NCI-H2227 (cell line): ENCODE measurements around the gene NMNAT2.
"Not testable (repeated sequence)": the region's sequence is repeated elsewhere in the genome, so short reads cannot be mapped to it uniquely, and the experiment has no call there.

Source experiments
- DNase-seq: peaks from one replicate; lab custom pipeline; 2025; ENCODE audit not compliant: unreplicated experiment; lab: John Stamatoyannopoulos, UW

NMNAT2 gene

DNA sequence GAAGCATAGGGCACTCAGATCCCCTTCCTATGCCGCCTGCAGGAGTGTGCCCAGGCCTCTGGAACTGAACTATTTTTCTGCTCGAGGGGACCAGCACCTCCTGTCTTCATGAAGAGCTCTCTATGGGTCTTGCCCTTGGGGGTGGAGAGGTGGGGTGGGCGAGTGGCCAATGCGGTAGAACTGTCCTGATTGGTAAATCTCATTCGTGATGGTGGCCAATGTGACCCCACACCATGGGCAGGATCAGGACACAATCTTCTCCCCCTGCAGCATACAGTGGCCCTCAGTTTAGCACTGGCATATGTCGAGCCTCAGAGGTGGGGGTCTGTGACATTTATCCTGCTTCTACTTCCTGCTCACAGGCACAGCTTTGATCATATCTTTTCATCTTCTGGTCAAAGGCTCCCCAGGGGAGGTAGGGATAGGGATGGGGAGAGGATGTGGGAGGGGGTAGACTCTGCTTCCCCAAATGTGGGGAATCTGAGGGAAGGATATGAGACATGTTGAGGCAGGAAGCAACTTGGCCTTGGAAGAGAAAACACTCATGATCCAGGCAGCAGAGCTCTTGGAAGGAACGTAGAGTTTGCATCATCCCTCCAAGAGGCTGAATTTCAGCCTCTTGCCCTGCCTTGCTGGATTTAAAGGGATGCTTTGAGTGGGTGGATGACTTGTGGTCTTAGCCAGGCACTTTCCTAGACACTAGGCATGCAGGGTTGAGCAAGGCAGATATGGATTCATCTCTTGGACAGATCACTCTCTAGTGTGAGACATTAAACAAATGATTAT, 150.3 kb downstream of the NMNAT2 start:
- no peak for DNase-seq

DNA sequence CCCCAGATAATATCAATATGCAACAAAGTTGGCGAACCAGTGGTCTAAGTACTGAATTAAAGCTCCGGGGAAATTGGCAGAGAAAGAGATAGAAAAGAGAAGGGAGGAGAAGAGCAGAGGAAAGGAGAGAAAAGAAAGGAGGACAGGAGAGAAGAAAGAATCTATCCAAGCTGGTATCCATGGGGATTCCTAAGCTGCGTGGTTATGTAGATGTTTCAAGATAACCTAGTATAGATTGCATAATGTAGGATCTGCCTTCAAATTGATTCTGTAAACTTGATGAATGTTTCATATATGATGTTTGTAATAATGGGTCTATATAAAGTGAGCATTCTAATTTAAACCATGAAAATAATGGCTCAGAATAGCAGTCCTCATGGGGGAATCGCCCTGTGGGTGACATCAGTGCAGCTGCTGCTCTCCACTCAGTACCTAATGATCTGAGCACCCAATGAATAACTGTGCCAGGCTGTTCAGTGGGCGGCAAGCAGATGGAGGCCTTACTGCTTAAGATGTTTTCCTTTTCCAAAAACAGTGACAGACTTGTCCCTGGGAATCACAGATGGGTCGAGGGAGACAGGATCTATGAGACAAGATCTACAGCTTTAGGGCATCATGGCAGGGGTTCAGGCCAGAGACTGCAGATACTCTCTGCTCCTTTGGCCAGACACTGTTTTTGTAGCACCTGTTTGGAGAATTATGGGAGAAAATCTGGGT, 154.1 kb downstream of the NMNAT2 start:
- DNase-seq: no peak

DNA sequence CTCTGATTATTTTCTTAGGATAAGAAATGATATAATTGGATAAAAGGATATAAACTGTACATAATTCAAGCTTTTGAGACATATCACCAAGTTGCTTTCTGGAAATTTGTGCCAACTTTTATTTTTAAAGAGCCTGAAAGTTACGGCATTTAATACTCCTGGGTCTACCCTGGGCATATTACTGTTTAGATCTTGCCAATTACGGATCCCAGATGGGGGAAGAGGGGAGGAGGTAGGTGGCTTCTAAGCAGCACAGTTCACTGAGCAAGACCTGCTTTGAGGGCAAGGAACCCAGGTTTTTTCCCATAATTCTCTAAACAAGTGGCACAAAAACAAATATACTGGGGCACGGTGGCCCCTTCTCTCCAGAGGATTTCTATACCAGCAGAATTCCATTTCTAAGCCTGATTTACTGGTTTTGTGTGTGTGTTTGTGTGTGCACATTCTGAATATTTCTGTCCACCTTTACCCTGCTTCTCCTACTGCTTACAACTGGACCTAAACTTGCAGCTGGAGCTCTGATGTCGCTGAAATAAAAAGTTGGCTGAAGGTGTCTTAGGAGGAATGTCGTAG, 155.5 kb downstream of the NMNAT2 start:
- DNase-seq: no peak

DNA sequence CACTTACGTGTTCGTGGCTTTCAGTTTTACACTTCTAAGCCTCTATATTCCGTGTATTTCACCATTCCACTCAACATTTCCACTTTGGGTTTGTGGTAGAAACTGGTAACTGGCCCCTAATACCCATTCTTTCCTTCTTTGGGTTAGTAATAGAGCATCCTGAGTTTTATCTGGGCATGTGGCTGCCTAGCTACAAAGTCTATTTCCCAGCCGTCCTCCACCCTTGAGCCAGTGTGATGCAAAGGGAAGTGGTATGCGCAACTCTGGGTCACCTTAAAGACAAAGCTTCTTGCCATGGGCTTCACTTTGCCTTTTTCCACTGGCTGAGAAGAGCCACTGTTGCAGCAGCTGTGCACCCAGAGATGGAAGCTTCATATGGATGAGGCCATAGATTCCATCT, 158.3 kb downstream of the NMNAT2 start:
- no peak for DNase-seq

DNA sequence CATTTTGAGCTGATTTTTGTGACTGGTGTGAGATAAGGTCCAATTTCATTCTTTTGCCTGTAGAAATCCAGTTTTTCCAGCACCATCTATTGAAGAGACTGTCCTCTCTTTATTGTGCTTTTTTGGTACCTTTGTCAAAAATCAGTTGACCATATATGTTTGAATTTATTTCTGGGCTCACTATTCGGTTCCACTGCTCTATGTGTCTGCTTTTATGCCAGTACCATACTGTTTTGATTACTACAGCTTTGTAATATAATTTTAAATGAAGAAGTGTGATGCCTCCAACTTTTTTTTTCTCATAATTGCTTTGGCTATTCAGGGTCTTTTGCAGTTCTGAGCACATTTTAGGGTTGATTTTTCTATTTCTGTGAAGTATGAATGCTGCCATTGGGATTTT, 163.1 kb downstream of the NMNAT2 start:
- no peak for DNase-seq

DNA sequence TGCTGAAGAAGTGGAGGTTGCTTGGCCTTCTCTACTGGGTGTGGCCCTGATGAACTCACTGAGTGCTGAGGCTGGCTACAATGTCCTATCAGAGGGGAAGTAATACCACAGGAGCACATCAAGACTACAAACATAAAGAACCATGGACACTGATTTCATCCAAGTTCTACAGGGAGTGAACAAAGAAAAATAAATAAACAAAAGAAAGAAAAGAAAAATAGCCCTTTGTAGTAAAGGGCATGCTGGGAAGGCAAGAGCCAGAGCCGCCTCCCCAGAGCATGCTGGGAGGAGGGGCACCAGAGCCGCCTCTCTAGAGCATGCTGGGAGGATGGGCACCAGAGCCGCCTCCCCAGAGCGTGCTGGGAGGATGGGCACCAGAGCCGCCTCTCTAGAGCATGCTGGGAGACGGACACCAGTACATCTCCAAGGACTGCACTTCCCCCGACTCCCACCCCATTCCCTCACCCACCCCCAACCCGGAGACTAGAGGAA, 166.2 kb downstream of the NMNAT2 start:
- DNase-seq: no peak

DNA sequence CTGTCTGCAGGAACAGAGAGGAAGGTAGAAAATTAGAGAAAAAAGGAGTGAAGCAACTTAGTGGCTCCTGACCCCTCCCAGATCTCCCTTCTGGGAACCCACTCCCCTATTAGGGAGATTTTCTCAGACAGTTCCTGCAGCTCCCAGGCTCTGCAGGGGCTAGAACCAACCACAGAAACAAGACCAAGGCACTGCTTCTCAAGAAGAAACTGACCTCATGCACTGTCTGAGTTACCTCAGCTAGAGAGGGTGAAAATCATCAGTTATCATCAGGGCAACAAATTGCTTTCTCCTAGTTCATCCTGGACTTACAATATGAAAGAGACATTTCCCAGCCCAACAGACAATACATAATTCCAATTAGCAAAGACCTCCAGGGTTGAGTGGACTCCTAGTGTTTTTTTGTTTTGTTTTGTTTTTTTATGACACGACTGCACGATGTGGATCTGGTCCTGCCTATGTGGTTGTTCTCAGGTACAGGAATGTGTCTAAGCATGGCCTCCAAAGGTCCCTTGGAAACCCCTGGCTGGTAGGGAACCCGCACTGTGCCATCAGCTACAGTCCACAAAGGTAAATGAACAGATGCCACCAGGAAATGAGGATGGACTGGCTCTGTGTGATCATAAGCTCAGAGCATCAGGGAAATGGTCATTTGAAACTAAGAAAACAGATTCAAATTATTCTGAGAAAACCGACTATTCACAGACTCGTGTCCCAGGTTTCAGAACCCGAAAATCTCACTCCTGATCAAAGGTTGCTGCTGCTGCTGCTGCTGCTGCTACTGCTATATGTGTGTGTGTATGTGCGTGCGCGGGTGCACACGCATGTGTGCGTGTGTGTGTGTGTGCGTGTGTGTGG, 166.8 kb downstream of the NMNAT2 start:
- no peak for DNase-seq

DNA sequence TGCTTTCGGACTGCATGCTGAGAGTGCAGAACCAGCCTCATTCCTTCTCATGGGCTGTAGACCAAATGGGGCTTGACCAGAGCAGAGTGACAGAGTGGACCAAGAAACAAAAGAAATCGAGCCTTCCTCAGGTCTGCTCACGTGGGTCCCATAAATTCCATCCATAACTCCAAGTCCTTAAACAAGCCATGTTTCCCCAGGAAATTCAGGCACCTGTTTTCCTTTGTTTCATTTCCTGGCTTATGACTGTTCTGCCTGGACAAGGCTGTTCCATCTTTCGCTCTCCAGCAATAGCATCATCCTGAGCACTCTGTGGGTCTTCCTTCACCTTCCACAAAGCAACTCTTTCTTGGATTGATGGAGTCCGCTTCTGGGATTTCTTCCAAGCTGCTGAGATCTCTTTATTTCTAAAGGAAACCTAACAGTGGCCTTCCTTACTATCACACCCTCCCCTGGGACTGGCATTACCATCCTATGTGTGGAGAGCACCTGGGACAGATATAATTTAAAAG, 168.2 kb downstream of the NMNAT2 start:
- DNase-seq: no peak

DNA sequence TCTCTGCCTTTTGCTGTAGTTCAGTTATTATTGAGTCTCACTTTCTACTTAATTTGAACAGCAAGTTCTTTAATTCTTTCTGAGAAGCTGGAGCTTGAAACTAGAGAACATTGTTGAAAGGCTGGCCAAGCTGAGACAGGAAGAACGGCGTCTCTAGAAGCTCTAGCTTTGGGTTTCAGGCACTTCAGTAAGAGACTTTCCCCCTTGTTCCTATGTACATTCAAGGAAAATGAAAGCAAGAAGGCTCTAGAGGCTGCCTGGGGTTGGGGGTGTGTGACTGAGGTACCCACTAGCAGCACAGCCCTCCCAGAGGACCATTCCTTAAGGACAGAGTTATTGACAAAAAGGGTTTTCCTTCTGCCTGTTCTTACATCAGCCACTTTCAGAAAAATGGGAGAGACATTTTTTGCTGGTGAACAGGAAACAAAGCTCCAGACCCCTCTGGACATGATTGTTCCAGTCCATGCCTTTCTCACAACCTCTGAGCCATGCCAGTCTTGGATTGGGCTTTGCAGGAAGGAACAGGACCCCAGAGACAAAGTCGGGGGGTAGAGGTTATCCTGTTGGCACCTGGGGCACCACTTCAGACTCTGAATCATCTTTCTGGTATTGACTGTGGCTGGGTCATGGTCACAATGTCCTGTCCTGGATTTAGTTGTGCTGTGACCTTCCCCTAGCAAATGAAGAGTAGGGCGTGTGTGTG, 169.0 kb downstream of the NMNAT2 start:
- DNase-seq: no peak

DNA sequence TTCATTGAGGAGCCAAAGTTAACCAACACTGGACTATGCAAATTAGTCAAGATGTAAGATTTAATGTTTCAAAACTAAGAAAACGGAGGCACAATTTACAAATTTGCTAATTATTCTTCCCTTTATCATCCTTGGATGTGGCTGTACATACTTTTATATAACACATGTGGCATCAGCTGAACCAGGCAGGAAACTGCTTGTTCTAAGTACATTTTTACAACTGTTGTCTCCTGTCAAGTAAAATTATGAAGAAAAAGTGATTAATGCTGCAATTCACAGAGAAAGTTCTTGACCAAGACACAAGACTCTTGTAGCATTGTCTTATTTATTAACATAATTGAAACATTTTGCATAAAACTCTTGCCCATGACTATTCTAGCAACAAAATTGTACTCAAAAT, 170.2 kb downstream of the NMNAT2 start:
- DNase-seq: no peak

DNA sequence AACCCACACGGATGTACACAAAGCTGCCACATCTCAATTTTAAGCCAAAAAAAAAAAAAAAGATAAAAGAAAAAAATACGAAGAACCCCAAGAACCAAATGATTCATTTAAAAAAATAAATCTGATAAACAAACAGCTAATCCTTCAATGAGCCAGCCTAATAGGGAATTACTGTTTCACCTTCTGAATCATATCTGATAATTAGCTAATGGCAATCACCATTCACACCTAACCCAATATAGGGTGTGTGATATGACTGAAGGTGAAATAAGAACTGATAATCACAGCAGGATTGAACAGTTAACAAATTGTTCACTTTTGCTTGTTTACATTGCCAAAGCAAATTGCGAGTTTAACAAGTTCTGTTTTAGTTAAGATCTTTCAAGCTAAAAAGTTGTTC, 170.7 kb downstream of the NMNAT2 start:
- no peak for DNase-seq

DNA sequence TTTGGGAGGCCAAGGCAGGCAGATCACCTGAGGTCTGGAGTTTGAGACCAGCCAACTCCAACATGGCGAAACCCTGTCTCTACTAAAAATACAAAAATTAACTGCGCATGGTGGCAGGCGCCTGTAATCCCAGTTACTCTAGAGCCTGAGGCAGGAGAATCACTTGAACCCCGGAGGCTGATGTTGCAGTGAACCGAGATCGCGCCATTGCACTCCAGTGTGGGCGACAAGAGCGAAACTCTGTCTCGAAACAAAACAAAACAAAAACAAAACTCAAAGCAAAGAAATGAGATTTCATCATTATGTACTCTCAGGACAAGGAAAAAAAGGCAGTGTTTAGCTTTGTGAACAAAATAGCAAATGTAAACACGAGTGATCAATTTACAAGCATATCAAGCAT, 171.1 kb downstream of the NMNAT2 start:
- no peak for DNase-seq

DNA sequence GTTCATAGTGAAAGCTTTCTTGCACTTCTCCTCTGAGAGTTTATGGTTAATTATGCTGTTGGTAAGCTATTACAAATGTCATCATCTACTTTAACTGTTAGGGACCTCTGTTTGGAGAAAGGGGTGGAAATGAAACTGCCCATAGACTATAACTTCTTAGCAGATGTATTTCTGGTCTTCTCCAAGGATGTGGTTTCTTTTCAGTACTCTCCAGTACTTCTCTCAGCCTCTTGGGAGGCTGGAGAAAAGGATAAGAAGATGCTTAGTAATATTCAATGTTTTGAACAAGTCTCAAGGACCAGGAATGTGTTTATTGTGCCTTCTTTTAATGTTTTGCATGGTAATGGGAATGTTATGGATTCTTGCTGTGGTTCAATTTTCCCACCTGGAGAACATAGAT, 171.7 kb downstream of the NMNAT2 start:
- DNase-seq: no peak

DNA sequence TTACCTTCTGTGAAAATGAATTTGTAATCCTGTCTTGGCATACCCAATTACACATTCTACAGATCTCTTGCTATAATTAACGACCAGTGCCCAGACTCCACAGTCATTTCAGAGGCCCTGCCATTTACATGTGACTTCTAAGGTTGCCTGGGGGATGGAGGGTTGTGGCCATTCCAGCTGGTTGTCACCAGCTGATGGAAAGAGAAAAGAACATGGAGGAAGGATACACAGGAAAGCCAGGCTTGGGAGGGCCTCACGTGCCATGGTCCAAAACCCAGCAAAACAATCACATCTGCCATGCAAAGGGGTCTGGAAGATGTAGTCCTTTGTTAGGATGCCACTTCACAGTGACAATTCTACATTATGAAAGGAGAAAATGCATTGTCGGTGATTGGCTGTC, 172.8 kb downstream of the NMNAT2 start:
- DNase-seq: no peak

DNA sequence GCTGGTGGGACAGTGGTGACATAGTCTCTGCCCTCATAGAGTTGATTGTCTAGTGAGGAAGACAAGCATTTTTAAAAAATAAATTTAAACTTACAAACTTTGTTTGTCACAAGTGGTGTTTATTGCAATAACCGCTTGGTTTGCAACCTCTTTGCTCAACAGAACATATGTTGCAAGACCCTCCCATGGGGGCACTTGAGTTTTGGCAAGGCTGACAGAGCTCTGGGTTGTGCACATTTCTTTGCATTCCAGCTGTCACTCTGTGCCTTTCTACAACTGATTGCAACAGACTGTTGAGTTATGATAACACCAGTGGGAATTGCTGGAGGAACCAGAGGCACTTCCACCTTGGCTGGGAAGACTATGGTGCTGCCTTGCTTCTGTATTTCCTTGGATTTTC, 173.7 kb downstream of the NMNAT2 start:
- no peak for DNase-seq

DNA sequence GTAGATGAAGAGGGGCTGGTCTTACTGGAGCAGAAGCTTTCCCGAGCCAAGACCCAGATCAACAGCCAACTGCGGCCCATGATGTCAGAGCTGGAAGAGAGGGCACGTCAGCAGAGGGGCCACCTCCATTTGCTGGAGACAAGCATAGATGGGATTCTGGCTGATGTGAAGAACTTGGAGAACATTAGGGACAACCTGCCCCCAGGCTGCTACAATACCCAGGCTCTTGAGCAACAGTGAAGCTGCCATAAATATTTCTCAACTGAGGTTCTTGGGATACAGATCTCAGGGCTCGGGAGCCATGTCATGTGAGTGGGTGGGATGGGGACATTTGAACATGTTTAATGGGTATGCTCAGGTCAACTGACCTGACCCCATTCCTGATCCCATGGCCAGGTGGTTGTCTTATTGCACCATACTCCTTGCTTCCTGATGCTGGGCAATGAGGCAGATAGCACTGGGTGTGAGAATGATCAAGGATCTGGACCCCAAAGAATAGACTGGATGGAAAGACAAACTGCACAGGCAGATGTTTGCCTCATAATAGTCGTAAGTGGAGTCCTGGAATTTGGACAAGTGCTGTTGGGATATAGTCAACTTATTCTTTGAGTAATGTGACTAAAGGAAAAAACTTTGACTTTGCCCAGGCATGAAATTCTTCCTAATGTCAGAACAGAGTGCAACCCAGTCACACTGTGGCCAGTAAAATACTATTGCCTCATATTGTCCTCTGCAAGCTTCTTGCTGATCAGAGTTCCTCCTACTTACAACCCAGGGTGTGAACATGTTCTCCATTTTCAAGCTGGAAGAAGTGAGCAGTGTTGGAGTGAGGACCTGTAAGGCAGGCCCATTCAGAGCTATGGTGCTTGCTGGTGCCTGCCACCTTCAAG, 174.8 kb downstream of the NMNAT2 start:
- no peak for DNase-seq

DNA sequence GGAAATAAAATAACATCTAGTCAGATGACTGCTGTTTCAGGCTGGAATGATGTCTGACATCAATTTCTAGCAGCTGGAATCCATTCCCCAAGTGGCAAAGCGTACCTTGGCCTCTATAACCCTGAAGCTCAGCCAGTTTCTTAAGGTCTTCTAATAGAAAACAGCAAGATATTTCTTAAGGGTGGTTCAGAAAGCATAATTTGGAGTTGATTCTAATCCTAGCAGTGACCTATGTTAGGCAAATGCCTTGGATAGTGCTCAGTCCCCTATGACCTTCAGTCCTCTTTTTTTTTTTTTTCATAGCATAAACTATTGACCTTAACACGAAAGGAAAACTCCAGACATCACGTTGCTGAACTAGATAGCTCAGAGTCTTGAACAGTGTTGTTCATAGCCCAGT, 175.6 kb downstream of the NMNAT2 start:
- no peak for DNase-seq

DNA sequence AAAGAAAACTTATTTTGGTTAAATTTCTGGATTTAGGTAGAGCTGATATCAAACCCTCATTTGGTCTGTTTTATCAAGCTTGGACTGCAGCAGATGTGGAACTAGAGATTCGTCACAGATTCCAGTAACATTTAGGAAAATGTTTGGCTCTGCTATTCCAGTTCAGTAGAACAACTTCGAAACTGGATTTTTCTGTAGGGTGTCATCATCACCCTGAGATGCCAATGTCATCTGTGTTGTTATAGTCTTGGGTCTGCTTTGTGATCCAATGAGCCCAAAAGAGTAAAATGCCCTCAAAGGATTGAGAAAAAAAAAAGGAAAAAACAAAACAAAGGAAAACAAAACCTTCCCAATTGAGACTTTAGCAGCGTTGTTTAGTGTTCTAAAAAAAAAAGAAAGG, 176.7 kb downstream of the NMNAT2 start:
- no peak for DNase-seq

DNA sequence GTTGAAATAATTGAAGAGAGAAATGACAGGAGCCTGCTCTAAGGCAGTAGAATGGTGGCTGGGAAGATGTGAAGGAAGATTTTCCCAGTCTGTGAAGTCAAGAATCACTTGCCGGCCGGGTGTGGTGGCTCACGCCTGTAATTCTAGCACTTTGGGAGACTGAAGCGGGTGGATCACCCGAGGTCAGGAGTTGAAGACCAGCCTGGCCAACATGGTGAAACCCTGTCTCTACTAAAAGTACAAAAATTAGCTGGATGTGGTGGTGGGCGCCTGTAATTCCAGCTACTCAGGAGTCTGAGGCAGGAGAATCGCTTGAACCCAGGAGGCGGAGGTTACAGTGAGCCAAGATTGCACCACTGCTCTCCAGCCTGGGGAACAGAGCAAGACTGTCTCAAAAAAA, 177.3 kb downstream of the NMNAT2 start:
- DNase-seq: not testable (repeated sequence)

DNA sequence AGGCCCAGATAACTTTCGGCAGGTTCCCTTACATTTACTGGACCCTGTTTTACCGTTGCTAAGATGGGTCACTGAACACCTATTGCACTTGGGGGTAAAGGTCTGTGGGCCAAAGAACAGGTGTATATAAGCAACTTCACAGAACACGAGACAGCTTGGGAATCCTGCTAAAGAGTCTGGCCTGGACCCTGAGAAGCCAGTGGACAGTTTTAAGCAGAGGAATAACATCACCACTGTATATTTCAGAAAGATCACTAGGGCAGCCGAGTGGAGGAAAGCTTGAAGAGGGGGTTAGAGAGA, 177.7 kb downstream of the NMNAT2 start:
- DNase-seq: no peak
